HG03060 (cell line): ENCODE results near the gene LRRC4C.
"Not testable (repeated sequence)": the region's sequence is repeated elsewhere in the genome, so short reads cannot be mapped to it uniquely, and the experiment has no call there.

Experiments
- ATAC-seq: cut with Tn5 transposase; IDR thresholded peaks from one replicate; pipeline ENCODE4 v1.9.1; 2021; ENCODE audit warnings: low read depth, moderate number of reproducible peaks; ENCODE audit not compliant: unreplicated experiment

Gene LRRC4C

DNA sequence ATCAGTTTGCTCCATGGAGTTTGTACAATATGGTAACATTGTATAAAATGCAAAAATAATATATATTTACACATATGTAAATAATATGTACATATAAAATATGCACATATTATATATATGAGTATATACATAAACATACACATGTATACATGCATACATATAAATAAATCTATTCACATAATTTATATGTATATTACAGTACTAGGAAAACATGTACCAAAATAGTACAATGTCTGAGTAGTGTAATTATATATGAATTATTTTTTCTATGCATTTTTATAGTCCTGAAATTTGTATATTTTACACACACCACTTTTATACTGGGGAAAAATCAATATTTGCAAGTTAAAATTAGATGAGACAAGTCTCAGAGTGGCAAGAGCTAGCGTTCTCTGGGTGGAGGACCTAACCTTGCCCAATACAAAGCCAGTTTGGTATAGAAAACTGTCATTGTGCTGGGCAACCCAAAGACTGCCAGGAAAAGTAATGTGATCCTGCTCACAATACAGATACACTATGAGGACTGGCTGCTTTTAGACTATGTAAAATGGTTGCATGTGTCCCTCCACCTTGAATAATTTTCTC, 889.4 kb downstream of the LRRC4C start:
- ATAC-seq: no peak

DNA sequence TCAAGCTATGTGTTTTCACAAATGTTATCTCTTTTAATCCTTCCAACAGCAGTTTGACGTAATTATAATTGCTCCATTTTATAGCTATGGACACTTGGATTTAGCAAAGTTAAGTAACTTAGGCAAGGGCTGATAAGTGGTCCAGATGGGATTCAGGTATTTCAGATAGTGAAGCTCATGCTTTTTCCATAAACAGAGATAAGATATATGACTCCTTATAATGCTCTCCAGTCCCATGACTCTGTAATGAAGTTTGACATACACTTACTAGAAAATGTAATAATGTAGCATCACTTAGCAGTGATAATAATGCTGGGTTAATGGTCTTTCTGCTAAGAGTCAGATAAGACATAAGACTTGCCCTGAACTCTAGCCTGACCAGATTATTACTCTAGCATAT, 892.1 kb downstream of the LRRC4C start:
- ATAC-seq: no peak

DNA sequence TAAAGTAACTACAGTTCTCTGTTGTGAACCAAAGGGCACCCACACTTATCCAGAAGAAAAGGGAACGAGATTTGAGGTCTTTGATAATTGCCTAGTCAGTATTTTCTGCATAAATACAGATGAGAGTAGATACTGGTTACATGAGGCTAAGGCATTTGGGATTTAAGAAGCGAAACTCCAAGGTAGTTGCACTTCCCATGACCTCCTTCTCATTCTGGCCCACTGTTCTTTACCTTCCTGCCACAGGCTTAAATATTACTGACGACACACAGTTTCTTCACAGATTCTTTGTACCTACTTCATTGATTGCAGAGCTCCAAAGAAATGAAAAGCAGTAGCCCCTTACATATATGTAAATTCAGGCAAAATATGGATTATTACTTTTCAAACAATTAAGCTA, 915.3 kb downstream of the LRRC4C start:
- no peak for ATAC-seq

DNA sequence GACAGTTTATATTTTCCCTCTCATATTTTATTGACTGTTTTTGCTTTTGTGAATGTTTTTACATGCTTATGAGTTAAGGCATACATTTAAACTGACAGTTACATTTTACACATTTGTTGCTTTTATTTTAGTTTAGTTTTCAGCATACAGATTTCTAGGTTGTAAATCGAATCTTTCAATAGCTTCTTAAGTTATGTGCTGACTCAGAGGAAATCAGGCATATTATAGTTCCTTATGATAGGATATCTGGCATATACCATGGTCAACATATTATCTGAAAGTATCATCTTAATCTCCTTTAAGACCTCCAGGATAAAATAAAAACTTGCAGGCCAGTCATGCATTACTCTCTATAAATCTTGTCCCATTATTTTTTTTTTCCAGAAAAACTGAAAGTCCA, 916.6 kb downstream of the LRRC4C start:
- no peak for ATAC-seq

DNA sequence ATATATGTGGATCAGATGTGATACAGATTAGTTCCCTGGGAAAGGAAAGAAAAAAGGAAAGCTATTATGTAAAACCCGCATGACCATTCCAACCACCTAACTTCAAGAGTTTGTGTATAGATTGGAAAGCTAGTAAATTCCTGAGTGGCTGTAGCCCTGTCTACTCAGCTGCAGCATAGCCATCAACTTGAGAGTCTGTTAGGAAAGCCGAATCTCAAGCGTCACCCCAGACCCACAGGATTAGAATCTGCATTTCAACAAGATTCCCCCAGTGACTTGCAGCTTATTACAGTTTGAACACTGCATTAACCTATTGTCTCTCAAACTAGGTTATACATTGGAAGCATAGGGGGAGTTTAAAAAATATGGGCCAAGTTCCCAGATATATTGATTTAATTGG, 921.7 kb downstream of the LRRC4C start:
- no peak for ATAC-seq

DNA sequence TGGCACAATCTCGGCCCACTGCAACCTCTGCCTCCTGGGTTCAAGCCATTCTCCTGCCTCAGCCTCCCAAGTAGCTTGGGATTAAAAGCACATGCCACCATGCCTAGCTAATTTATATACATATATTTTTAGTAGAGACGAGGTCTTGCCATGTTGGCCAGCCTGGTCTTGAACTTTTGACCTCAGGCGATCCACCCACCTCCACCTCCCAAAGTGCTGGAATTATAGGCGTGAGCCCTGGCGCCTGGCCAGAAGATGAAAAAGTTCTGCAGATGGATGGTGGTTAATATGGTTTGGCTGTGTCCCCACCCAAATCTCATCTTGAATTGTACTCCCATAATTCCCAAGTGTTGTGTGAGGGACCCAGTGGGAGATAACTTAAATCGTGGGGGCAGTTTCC, 937.4 kb downstream of the LRRC4C start:
- not testable (repeated sequence) for ATAC-seq

DNA sequence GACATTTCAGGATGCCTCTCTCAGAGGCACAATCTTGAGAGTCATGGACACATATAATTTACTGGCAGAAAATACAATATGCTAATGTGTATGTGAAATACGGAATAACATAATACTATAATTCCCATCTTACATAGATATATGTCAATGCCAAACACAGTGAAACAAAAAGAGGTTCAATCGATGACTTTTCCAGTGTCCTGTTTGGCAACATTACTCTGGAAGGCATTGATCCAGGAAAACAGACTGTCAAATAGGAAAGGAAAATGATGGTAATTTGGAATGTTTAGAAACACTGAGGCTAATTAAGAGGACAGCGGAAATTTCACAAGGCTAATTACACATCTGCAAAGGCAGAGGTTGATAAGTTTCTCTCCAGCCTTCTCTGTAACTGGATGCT, 942.3 kb downstream of the LRRC4C start:
- no peak for ATAC-seq

DNA sequence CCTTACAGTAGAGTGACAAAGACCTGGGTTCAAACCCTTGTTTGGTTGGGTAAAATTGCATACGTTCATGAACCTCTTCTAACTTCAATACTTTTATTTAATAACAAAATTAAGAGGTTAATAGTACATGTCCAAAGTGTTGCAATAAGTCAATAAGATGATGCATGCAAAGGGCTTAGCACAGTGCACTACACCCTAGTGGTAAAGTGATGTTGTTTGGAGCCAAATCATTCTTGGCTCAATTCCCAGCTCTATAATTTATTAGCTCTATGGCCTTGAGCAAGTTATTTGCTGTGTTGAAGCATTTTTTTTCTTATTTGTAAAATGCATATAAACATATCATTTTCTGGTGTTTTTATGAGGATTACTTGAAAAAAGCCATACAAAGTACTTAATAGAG, 945.3 kb downstream of the LRRC4C start:
- ATAC-seq: no peak

DNA sequence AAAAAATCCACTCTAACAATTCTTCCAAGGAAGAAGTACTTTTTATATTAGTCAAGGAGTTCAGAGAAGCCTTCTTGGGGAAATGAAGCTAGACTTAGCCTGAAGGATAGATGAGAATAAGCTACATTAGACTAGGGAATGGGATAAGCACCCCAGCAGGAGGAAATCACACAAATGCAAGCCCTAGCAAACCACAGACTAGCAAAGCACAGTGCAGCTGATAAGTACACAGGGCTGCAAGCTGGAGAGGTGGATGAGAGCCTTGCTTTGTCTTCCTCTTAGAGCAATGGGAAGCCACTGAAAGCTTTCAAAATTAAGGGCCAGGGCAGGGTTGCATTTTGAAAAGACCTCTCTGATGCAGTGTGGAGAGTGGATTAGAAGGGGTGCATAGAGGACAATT, 946.2 kb downstream of the LRRC4C start:
- ATAC-seq: no peak

DNA sequence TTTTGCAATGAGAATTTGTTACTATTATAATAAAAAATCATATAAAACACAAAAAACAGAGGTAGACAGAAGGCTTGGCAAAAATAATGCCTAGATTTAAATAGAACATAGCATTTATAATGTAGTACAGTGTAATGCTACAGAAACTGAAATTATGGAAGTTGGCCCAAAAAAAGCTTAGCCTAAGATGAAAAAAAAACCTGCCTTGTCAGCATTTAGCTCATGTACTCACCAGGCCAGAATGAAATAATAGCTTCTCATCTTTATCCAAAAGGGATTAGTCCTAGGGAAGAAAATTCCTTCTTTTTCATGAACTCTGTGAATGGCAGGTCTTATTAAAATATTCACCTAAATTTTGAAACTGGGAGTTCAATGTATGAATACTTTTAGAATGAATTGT, 951.1 kb downstream of the LRRC4C start:
- ATAC-seq: no peak

DNA sequence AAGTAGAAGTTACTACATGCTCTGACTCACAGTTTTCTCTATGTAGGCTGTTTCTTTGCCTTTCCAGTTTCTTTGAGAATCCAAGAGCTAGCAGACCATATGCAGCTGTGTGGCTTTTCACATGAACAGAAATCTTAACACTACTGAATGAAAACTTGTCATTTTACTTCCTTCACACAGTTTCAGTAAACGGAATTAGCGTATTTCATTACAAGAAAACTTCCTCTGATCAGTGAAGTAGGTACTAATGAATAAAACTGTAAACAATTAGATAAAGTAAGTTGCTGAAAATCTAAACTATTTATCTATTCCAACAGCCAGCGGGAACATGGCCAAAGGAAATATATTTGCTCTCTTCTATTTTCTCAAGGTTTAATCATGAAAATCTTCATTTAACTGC, 953.2 kb downstream of the LRRC4C start:
- no peak for ATAC-seq

DNA sequence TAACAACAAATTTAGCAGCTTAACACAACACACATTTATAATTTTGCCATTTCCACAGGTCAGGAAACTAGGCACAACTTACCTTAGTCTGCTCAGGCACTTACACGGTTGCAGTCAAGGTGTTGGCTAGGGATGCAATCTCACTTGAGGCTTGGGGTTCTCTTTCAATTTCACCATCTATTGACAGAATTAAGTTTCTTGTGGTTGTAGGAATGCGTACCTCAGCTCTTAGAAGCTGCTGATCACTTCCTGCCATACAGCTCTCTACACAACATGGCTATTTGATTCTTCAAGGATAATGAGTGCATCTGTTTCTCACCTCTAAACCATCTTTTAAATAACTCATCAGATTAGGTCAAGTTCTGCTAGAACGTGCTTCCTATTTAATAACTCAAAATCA, 968.1 kb downstream of the LRRC4C start:
- no peak for ATAC-seq

DNA sequence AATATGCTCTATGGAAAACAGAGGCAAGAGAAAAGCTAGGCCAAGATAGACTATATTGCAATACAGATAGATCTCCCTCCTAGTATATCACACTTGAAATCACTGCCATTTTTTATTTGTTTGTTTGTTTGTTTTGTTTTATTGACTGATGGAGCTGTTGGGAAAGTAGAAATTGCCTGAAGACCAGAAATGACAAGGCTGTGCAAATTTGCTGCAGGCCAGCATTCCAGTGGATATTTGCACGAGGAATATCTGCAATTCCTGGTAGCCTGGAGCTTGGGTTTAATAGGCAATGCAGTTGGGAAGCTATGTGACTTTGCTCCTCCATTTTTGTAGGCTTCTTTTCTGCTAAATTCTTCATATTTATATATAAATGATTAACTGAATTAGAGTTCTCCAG, 991.7 kb downstream of the LRRC4C start:
- no peak for ATAC-seq

DNA sequence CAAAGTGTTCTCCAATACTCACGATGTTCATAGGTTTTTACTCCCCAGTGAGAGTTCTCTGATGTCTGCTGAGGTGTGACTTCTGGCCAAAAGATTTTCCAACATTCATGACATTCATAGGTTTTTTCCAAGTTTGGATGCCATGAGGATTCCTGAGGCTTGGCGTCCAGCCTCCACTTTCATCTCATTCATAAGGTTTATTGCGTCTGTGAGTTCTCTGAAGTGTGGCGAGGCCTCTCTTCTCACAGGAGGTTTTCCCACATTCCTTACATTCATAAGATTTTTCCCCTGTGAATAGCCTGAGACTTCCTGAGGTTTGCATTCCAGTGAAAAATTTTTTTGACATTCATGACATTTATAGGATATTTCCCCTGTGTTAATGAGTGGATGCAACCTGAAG, 1014.1 kb downstream of the LRRC4C start:
- no peak for ATAC-seq

DNA sequence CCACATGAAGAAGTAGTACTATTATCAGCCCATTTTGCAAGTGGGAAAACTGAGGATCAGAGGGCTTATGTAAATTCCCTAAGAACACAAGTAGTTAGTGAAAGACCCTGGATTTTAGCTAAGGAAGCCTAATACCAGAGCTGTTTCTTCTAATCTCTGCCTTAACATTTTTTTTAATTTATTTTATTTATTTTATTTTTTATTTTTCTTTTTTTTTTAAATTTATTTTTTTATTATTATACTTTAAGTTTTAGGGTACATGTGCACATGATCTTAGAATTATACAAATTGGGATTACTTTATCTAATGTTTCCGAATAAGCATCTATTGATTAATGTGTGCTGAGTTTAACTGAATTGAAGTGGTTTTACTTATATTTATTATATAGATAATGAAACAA, 1015.3 kb downstream of the LRRC4C start:
- ATAC-seq: no peak

DNA sequence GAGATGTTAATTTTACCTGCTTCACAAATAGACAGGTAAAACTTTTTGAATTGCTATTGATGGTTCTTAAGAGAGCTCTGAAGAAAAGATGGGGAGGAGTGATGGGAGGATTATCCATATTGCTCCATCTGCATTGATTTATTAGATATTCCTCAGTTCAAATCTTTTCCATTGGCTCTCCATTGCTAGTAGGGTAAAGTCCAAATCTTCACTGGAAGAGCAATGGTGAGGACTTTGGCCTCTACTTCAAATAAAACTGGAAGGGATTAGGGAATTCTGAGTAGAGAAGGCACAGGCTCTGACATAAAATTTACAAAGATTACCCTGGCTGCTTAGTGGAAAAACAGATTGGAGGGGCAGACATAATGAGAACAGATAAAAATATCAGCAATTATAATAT, 1024.1 kb downstream of the LRRC4C start:
- ATAC-seq: no peak

DNA sequence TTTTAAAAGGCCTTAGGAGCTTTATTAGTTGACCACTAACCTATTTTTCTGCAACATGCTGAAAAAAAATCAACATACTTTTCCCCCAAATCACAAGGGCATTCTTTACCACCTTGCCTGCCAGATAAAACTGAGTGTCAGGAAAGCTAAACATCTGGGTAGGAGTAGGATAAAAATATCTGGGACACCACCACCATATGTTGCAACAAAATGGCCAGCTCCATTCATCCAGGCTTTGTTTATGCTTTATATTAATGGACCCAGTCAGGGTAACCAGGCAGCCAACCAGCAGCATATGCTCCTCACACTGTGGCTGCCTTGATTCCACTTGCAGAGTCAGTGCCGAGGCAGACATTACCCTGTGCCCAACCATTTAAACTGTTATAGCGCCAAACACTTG, 1024.5 kb downstream of the LRRC4C start:
- no peak for ATAC-seq

DNA sequence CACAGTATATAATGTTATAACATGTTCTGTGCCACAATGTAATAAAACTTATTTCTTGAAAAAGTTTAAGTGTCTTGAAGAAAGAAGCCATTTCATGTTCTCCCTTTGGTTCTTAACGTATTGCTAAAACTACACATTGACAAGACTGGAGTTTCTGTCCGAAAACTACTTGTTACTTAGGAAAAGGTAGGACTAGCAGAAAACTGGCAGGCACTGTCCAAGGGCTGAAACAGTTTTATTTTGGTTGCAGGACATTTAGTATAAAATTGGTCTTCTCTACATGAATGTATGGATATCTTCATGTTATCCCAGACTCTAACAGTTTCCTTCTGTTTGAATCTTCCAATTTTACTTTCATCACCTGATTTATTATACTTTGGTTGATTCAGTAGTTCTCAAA, 1027.1 kb downstream of the LRRC4C start:
- no peak for ATAC-seq

DNA sequence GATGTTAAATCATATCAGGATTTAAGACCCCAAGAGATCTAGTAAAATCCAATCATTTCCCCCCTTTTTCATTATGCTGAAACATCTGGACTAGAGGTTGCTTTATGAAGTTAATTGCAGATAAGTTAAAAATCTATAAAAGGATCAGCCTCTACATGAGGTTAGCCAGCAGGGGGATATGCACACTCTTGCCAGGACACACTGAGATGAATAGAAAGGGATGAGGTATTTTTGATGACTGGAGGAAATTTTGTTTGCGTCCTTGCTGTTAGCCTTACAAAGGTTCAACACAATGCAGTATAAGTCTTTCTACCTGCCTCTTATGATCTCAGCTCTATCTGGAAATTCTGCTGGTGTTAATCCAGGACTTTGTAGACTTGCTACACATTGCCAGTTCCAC, 1034.3 kb downstream of the LRRC4C start:
- ATAC-seq: no peak

DNA sequence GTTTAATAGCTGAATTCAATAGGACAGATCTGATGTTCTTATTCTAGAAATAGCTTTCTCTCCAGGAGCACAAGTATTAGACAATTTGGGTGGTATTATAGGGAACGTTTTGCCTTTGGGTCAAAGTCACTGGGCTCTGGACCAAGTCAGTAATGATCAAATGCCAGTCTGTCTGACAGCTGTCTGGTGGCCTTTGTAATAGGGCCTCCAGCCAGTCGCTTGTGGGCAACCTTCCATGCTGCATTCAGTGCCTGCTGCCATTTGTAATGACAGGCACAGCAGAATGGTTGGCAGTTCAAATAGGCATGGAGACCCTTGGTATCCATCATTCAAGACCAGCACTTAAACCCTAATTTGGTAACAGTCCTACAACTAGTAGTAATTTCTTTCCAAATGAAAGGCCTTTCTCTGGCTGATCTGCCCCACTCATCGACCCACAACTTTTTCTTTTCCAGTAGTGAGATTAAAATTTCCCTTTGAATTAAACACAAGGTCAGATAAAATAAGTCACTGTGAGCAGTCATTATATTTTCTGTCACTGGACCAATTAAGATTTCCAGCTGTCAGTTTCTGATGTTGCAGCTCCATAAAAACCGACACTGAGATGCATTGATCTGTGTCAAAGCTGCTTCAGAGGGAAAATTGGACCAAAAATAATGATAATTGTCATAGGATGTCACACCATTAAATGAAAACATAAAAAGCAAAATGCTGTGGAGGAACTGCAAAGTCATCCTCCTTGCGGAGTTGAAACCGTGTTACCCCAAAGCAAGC, 1038.1 kb downstream of the LRRC4C start:
- ATAC-seq: no peak

DNA sequence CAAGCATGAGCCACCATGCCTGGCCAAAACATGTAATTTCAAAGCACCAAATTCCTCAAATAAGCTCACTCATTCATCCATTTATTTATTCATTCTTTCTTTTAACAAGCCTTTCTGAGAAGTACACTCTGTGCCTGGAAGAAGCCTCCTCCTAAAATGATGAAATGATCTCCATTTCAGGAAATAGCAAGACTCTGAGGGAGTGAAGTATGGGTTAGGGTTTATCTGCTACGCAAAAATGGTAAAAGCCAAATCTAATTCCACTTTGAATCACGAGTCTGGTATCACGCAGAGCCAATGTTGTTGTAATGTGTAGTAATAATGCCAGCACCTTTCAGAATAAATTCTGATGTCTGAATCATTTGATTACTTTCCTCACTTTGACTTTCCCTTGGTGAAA, 1041.8 kb downstream of the LRRC4C start:
- no peak for ATAC-seq

DNA sequence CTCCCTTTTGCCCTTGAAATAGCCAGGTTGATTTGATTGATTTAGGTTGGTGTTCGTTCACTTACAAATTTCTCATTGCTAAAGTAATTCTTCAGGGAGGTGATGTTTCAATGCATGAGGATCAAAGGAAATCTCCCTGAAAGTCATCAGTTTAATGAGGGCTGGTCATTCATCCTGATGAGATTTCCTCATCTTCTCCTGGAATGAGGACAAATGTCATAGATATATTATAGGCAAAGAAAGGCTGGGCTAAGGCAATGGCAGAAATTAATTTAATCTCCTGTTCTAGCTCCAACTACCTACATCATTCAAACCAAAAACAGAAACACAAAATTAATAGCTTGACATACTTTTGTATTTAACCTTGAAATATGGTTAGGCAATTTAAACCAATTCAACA, 1052.1 kb downstream of the LRRC4C start:
- no peak for ATAC-seq

DNA sequence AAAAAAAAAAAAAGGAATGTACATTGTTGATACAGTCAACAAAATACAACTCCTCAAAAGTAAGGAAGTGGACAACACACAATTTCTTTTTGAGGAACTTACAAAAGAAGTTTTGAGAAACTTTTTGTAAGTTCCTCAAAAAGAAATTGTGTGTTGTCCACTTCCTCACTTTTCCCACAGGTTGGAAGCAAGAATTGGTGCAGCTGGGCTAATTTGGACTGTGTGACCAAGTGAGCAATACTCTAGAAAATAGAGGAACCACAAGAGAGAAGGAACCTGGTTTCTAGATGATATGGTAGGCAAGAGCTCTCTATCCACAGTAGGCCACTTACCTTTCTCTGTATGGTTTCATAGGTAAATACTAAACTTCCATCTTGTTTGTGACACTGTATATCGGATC, 1053.8 kb downstream of the LRRC4C start:
- no peak for ATAC-seq
